NCI-H446 (cell line): ENCODE data around the gene ADGRB3.
A peak's percentile ranks its signal among the peaks of the same experiment; 100 is the strongest.

Experiments used
- DNase-seq, 2 experiments: peaks; one replicate each; lab custom pipeline; 2025; lab: John Stamatoyannopoulos, UW

The ADGRB3 gene

GRCh38 chr6:68701159-68701558 is 66.1 kb downstream of the ADGRB3 start:
- peak; percentile 14 to 34 for DNase-seq

DNA sequence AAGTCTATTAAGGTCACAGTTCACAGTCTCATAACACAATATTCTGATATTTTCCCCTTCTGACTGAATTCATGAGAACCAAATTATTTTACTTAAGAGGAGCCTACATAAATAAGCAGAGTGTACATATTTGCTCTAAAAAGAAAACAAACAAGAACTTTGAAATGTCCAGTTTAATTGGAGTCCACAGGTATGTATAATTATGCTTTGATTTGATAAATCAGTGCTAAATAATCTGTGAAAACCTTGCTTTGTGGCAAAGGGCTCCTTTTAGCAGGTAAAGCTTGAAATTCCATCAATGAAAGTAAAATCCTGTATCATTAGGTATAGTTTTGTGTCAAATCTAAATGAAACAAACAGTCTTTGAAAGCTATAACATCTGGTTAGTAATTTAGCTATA is 69.4 kb downstream of the ADGRB3 start:
- DNase-seq, result no peak

DNA sequence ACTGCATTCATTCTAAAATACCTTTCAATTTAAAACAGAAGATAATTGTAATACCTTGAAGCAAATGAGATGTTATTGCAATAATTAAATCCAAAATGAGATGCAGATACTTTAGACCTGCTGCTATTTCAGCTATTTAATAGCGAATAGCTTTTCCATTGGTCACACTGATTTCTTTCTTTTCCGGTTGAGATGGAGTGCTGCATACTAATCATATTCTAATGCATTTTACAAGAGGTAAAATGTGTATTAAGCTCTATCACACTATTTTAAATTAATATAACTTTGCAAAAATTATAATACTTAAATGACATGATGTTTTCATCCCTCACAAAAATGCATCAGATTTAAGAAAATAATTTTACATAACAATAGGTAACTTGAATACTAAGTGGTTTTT is 74.0 kb downstream of the ADGRB3 start:
- DNase-seq, result peak in 1 of 2 experiments; percentile 13

DNA sequence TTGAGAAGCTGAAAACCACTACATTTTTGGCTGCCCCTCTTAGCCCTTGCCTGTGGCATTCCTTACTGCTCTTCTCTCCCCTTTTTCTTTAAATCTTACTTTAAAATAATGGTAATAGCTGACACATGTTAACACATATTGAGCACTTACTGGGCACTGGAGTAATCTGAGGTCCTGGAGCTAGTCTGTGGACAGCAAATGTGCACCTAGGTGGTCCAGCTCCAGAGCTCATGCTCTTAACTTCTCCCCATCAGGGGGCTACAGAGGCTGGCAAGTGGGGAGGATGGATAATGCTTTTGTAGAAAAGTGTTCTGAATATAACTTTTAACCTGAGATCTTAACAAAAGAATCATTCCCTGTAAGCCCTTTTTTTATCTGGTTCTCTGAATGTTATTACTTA is 74.8 kb downstream of the ADGRB3 start:
- DNase-seq, result no peak

- DNase-seq, result peak; percentile 32 to 41
Observed at GRCh38 chr6:68710496-68710895, 75.4 kb downstream of the ADGRB3 start.

DNA sequence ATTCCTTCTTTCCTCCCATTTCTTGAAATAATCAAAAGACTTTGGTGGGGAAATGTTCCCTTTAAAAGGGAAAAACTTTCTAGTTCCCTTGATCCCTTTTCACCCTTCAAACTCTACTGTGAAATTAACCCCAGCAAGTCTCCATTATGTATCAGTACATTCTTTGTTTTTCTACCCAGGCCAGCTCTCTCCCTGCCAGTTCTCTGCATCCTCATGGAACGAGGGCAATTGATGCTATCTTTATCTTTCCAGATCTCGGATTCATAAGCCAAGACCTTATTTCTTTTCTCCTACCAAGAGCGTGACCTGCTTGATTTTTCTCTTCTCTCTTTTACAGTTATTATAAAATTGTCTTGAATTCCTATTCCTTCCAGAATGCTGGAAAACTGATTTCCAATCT is 75.8 kb downstream of the ADGRB3 start:
- no peak for DNase-seq

DNA sequence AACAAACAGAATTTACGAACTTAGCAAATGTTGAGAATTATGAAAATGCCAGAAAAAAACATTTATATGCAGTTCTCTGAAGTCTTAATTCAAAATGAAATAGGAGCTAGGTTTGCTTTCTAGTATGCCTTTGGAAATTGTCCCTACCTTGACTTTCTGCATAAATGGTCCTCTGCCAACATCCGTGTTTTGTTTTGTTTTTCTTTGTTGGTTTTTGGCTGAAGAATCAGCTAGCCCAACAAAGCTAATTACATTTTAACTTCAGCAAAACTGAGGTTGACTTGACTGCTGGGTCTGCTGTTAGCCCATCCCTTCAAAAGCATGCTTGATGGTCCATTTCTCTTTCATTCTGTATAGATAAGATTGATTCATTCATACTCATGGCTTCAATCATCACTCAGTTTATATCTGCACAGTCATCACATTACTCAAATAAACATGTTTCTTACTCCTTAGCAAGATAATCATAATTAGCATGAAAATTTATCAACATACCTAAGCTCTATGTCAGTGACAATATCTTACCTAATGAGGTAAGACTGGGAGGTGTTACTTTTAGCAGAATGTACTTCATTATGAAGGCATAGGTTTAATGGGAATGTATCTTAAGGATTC is 76.4 kb downstream of the ADGRB3 start:
- peak in 1 of 2 experiments; percentile 25 for DNase-seq

GRCh38 chr6:68716620-68717019 is 81.5 kb downstream of the ADGRB3 start:
- no peak for DNase-seq

DNA sequence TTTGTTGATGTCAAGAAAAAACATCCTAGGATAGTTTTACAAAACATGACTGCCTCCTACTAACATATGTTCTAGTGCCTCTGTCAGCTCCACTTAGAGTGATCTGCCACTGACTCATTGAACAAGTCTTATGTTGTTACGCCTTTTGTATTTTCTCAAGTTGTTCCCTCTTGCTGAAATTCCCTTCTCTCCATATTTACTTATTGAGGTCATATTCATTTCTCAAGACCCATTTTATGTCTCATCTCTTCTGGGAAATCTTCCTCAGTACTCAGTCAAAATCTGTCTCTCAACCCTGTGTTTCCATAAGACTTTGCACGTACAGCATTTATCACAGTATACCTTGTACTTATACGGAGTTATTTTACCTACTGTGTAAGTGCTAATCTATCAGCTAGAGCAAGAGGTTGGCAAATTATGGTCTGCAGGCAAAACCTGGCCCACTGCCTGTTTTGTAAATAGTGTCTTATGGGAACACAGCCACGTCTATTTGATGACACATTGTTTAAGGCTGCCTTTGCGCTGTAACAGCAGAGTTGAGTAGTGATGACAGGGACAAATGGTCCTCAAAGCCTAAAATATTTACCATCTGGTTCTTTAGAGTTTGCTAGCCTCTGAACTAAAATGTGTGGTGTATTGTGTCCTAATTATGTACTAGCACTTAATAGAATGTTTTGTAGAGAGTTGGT is 83.4 kb downstream of the ADGRB3 start:
- DNase-seq, result peak; percentile 88 to 91

DNA sequence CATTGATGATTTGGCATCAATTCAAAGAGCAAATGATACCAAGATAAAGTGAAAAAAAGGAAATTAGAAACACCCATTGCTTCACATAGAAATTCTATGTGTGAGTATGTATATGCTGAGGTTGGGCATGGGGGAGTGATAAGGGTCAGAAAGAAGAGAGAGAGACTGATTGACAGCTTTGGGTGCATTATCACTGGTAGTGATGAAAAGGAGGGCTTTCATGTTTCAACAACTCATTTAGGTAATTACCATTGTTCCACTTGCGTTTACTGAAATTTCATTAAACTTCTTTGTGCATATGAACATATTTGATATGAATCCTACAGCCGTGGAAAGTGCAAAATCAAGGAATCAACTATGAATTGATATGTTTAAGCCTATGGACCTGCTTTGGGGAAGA is 84.7 kb downstream of the ADGRB3 start:
- no peak for DNase-seq

DNA sequence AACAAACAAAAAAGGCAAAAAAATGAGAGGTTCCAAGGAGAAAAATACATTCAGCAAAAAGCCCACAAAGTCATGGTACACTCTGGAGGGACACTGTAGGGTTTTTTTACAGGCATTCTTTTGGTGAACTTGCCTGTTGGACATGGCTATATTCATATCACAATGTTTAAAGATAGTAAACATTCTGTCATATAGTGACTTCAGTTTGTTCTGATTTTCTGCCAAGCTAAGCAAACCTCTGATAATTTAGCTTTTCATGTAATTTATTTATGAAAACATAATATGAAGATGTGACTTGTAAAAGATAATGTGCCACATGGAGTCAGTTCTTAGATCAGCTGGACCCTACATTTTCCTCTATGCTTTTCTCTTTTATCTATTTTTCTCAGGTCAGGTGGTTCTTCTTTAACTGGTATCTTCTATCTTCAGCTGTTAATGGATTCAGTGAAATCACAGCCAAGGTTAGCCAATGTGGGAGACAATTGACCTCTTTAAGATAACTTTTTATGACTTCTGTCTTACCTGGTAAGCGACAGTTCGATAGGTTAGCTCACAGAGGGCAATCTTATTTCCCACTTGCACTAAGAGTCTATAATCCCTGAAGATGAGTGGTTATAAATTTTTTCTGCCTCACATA is 87.9 kb downstream of the ADGRB3 start:
- DNase-seq, result no peak

DNA sequence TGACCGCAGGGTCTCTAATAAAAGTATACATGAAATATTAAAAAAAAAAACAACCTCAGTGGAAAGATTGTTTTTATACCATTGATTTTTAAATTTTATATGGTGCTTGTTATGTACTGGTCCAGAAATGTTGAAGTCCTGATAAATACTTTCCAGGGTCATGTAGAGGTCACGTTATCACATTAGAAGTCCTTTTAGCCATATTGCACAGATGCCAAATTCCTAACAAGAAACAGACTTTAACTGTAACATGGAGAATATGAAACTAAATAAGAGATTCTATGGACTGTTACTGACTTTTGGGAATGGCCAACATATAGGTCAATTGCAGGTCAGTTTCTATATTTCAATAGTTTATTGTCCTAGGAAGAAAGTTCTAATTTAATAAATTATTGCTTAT is 89.0 kb downstream of the ADGRB3 start:
- no peak for DNase-seq

DNA sequence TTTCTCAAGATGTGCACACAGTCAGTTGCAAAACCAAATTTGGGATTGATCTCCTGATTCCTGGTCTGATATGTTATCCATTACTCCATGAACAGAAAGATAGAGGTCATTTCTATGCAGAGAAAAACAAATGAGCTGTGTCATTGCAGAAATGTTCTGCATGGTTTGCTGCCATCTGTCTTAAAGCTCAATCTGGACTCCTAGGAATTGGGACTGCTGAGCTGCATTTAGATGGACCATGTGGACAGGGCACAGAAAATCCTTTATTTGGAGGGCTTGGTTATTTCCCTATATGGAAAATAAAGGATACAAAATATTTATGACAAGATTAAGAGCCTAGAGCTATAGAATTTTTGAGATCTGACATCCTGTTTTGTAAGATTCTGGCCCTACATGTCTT is 91.3 kb downstream of the ADGRB3 start:
- peak; percentile 75 to 79 for DNase-seq

DNA sequence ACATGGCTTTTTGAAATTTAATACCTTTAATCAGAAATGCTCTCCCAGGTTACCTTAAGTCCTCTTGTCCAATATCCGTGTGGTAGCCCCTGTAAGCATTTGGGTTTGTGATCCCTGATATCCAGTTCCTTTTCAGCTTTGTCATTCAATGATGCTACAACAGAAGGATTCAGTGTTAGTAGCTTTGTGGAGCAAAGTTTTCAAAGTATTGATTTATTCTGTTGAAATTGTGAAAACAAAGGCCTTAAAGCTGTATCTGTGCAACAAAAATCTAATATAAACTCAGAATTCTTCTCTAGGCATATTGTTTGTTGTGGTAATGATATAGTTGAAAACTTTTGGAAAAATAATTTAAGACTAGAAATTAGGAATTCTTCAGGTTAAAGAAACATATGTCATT is 91.9 kb downstream of the ADGRB3 start:
- DNase-seq, result no peak

- DNase-seq, result no peak
Observed at GRCh38 chr6:68727699-68728098, 92.6 kb downstream of the ADGRB3 start.

GRCh38 chr6:68728159-68728979 is 93.3 kb downstream of the ADGRB3 start:
- DNase-seq, result no peak

- DNase-seq, result no peak
Observed at GRCh38 chr6:68729377-68729903, 94.4 kb downstream of the ADGRB3 start.

GRCh38 chr6:68730291-68731054 is 95.4 kb downstream of the ADGRB3 start:
- no peak for DNase-seq

DNA sequence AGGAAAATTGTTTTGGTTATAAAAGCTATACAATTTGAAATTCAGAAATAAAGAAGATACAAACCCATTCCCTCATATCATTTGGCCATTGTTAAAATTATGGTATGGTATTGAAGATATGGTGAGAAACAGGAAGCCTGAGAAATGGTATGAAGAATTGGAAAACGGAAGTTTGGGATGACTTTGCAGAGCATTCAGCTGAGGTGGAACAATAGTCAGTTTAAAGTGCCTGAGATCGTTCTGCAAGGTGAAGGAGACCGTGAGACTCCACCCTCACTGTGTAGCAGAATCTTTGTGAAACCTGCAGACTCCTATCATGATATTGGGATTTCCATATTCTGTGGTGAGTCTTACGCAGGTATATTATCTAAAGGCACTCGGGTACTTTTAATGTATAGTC is 97.3 kb downstream of the ADGRB3 start:
- DNase-seq, result no peak

GRCh38 chr6:68735866-68736265 is 100.8 kb downstream of the ADGRB3 start:
- DNase-seq, result no peak

GRCh38 chr6:68737061-68737460 is 102.0 kb downstream of the ADGRB3 start:
- no peak for DNase-seq

GRCh38 chr6:68738039-68738438 is 103.0 kb downstream of the ADGRB3 start:
- DNase-seq, result no peak
